GM18519 (cell line): ENCODE measurements around the gene THSD4.

ENCODE experiments used
- ATAC-seq: cut with Tn5 transposase; IDR thresholded peaks from one replicate; pipeline ENCODE4 v1.9.1; 2021; ENCODE audit warnings: mild to moderate bottlenecking, moderate library complexity; ENCODE audit not compliant: unreplicated experiment, low FRiP score

Gene THSD4

GRCh38 chr15:71588746-71589145 lies 473.5 kb downstream of the THSD4 start:
- ATAC-seq, result no peak

GRCh38 chr15:71591057-71591456 lies 475.8 kb downstream of the THSD4 start:
- no peak for ATAC-seq

GRCh38 chr15:71592203-71592602 lies 476.9 kb downstream of the THSD4 start:
- ATAC-seq, result no peak

- ATAC-seq, result no peak
Measured at GRCh38 chr15:71595846-71596553, 480.7 kb downstream of the THSD4 start.

GRCh38 chr15:71596672-71597071 lies 481.4 kb downstream of the THSD4 start:
- no peak for ATAC-seq

- ATAC-seq, result no peak
Measured at GRCh38 chr15:71597126-71597525, 481.9 kb downstream of the THSD4 start.

- ATAC-seq, result no peak
Measured at GRCh38 chr15:71597637-71598036, 482.4 kb downstream of the THSD4 start.

GRCh38 chr15:71598741-71599140 lies 483.5 kb downstream of the THSD4 start:
- ATAC-seq, result no peak

GRCh38 chr15:71599418-71600151 lies 484.3 kb downstream of the THSD4 start:
- no peak for ATAC-seq

GRCh38 chr15:71600237-71600636 lies 485.0 kb downstream of the THSD4 start:
- no peak for ATAC-seq

GRCh38 chr15:71601038-71601834 lies 486.0 kb downstream of the THSD4 start:
- no peak for ATAC-seq

GRCh38 chr15:71603379-71603778 lies 488.1 kb downstream of the THSD4 start:
- ATAC-seq, result no peak

- no peak for ATAC-seq
Measured at GRCh38 chr15:71607383-71607782, 492.1 kb downstream of the THSD4 start.

- ATAC-seq, result no peak
Measured at GRCh38 chr15:71610728-71611552, 495.7 kb downstream of the THSD4 start.

- no peak for ATAC-seq
Measured at GRCh38 chr15:71611553-71612396, 496.5 kb downstream of the THSD4 start.

- no peak for ATAC-seq
Measured at GRCh38 chr15:71612397-71612722, 497.1 kb downstream of the THSD4 start.

GRCh38 chr15:71612869-71613268 lies 497.6 kb downstream of the THSD4 start:
- no peak for ATAC-seq

GRCh38 chr15:71623111-71623510 lies 507.8 kb downstream of the THSD4 start:
- no peak for ATAC-seq

GRCh38 chr15:71626596-71627088 lies 511.4 kb downstream of the THSD4 start:
- ATAC-seq, result no peak
